HCT116 (cell line): ENCODE measurements around the gene CDC14A. TPM values are rescaled to one million over a fixed set of nuclear protein-coding genes. Genes with fewer than 3 reads are reported as not detected.

Source experiments
- ATAC-seq: fragments of 200-7000 bp; cut with Tn5 transposase; 2 replicates; pipeline ENCODE4 v1.9.1; 2020; ENCODE audit warnings: mild to moderate bottlenecking, moderate library complexity
- BruUV-seq: library from RNA; stranded (reverse); fragments of 400-500 nt; replicated peaks from 2 replicates; lab custom pipeline; 2021; lab: Mats Ljungman, UMichigan
- CTCF ChIA-PET: fragments of 300-600 bp; sonication (Branson Sonifier 250); formaldehyde crosslinking; loops from one replicate; lab custom pipeline; 2021; ENCODE audit warnings: antibody characterized with exemption; lab: Charles Lee
- POLR2A ChIA-PET: fragments of 300-600, 350-600 bp; sonication (Branson Sonifier 250); formaldehyde crosslinking; loops from one replicate; lab custom pipeline; 2021; ENCODE audit warnings: antibody characterized with exemption; lab: Charles Lee
- RAD21 ChIA-PET, 2 experiments: fragments of 300-600 bp; sonication (Branson Sonifier 250); formaldehyde crosslinking; loops; one replicate each; lab custom pipeline; 2023; ENCODE audit warnings: low total read pairs in 2 of 2; ENCODE audit not compliant: uncharacterized antibody in 2 of 2, unreplicated experiment in 2 of 2, low non-redundant PET in 1 of 2; lab: Charles Lee
- DNase-seq: peaks from one replicate; pipeline ENCODE4 v3.0.0-alpha.2; 2010; ENCODE audit warnings: low read depth, low spot score
- H2AFZ ChIP-seq: fragments of 200-600 bp; shearing (Covaris generic), sonication (generic); 2 replicates; pipeline ENCODE4 v1.6.1; 2017; ENCODE audit warnings: low read depth, mixed run types, mixed read lengths, antibody characterized with exemption, low read length; ENCODE audit not compliant: poor library complexity, severe bottlenecking
- H3K27ac ChIP-seq: 2 replicates; pipeline ENCODE4 v1.5.1; 2012; ENCODE audit warnings: low read depth, low read length
- H3K27me3 ChIP-seq: fragments of 200-600 bp; sonication (generic); 2 replicates; pipeline ENCODE4 v1.6.1; 2016; ENCODE audit warnings: mixed run types, low read length, mixed read lengths; ENCODE audit not compliant: insufficient read depth
- H3K36me3 ChIP-seq, 2 experiments: fragments of 200-500 bp in 1 of 2; fragments of 200-600 bp in 1 of 2; sonication (Bioruptor generic) in 1 of 2; sonication (generic) in 1 of 2; 2 replicates each; pipeline versions ENCODE4 v1.5.1 to v1.6.1; 2014 to 2016; ENCODE audit warnings: low read length in 2 of 2, inconsistent platforms in 1 of 2, mixed read lengths in 1 of 2, mixed run types in 1 of 2; ENCODE audit not compliant: insufficient read depth in 2 of 2, control insufficient read depth in 1 of 2
- H3K4me1 ChIP-seq, 2 experiments: fragments of 200-600 bp in 1 of 2; sonication (generic) in 1 of 2; 2 replicates each; pipeline versions ENCODE4 v1.5.1 to v1.6.1; 2012 to 2017; ENCODE audit warnings: low read length in 2 of 2, inconsistent platforms in 1 of 2, mild to moderate bottlenecking in 1 of 2, mixed read lengths in 1 of 2, mixed run types in 1 of 2, moderate library complexity in 1 of 2; ENCODE audit not compliant: insufficient read depth in 2 of 2, control insufficient read depth in 1 of 2
- H3K4me2 ChIP-seq: fragments of 200-600 bp; sonication (generic); 2 replicates; pipeline ENCODE4 v1.6.1; 2017; ENCODE audit warnings: mixed run types, low read length, mixed read lengths
- H3K4me3 ChIP-seq, 2 experiments: fragments of 200-600 bp in 1 of 2; sonication (generic) in 1 of 2; replicated peaks in 1 of 2; 2 replicates each; pipeline ENCODE4 v1.5.1; 2011 to 2016; ENCODE audit warnings: low read length in 2 of 2, control low read depth in 1 of 2, low read depth in 1 of 2, mild to moderate bottlenecking in 1 of 2, mixed read lengths in 1 of 2, mixed run types in 1 of 2
- H3K79me2 ChIP-seq: fragments of 200-600 bp; sonication (generic); 2 replicates; pipeline ENCODE4 v1.6.1; 2017; ENCODE audit warnings: mild to moderate bottlenecking, mixed run types, low read length, moderate library complexity, mixed read lengths; ENCODE audit not compliant: insufficient read depth
- H3K9ac ChIP-seq: fragments of 200-600 bp; sonication (generic); 2 replicates; pipeline ENCODE4 v1.6.1; 2016; ENCODE audit warnings: low read length, mixed read lengths
- H3K9me2 ChIP-seq: fragments of 200-600 bp; sonication (generic), shearing (Covaris generic); 2 replicates; pipeline ENCODE4 v1.6.1; 2017; ENCODE audit warnings: mixed run types, mild to moderate bottlenecking, moderate library complexity; ENCODE audit not compliant: insufficient read depth
- H3K9me3 ChIP-seq, 2 experiments: fragments of 200-500 bp in 1 of 2; fragments of 200-600 bp in 1 of 2; sonication (Bioruptor generic) in 1 of 2; sonication (generic) in 1 of 2; 2 replicates each; pipeline ENCODE4 v1.6.1; 2014 to 2017; ENCODE audit warnings: low read length in 2 of 2, mixed read lengths in 2 of 2, inconsistent platforms in 1 of 2, low read depth in 1 of 2, mild to moderate bottlenecking in 1 of 2, mixed run types in 1 of 2, moderate library complexity in 1 of 2; ENCODE audit not compliant: control insufficient read depth in 1 of 2, insufficient read depth in 1 of 2
- H4K20me1 ChIP-seq: fragments of 200-600 bp; sonication (generic), shearing (Covaris generic); 2 replicates; pipeline ENCODE4 v1.6.1; 2017; ENCODE audit warnings: mixed run types, mild to moderate bottlenecking, moderate library complexity; ENCODE audit not compliant: insufficient read depth
- ATF3 ChIP-seq: IDR thresholded peaks from 2 replicates; pipeline ENCODE4 v1.6.1; 2012
- CBX3 ChIP-seq: IDR thresholded peaks from 2 replicates; pipeline ENCODE4 v1.6.1; 2012; ENCODE audit warnings: low read depth
- ELF1 ChIP-seq: IDR thresholded peaks from 2 replicates; pipeline ENCODE4 v1.6.1; 2012; ENCODE audit warnings: low read depth, borderline replicate concordance
- EZH2 ChIP-seq: fragments of 200-600 bp; sonication (generic); IDR thresholded peaks from 2 replicates; pipeline ENCODE4 v1.6.1; 2017; ENCODE audit warnings: antibody characterized with exemption, mixed run types
- FOSL1 ChIP-seq: IDR thresholded peaks from 2 replicates; pipeline ENCODE4 v1.6.1; 2012; ENCODE audit warnings: low read depth
- JUND ChIP-seq: IDR thresholded peaks from 2 replicates; pipeline ENCODE4 v1.6.1; 2012
- POLR2A ChIP-seq: IDR thresholded peaks from 2 replicates; pipeline ENCODE4 v1.7.0; 2011; ENCODE audit warnings: borderline replicate concordance; ENCODE audit not compliant: insufficient read depth, insufficient read length; ENCODE audit errors: extremely low read depth
- POLR2AphosphoS5 ChIP-seq: IDR thresholded peaks from 2 replicates; pipeline ENCODE4 v1.6.1; 2011; ENCODE audit warnings: mild to moderate bottlenecking, low read depth, low read length, moderate library complexity
- RAD21 ChIP-seq: IDR thresholded peaks from 2 replicates; pipeline ENCODE4 v1.6.1; 2012; ENCODE audit warnings: low read depth, mild to moderate bottlenecking
- SP1 ChIP-seq: IDR thresholded peaks from 2 replicates; pipeline ENCODE4 v1.6.1; 2012; ENCODE audit warnings: low read depth
- TCF7L2 ChIP-seq: IDR thresholded peaks from 2 replicates; pipeline ENCODE4 v1.7.0; 2011; ENCODE audit warnings: borderline replicate concordance, inconsistent platforms; ENCODE audit not compliant: insufficient read depth, insufficient read length; ENCODE audit errors: extremely low read depth
- YY1 ChIP-seq: IDR thresholded peaks from 2 replicates; pipeline ENCODE4 v1.6.1; 2011; ENCODE audit warnings: low read length, low read depth, moderate library complexity, mild to moderate bottlenecking; ENCODE audit not compliant: insufficient replicate concordance; ENCODE audit errors: extremely low read depth
- ZBTB33 ChIP-seq: IDR thresholded peaks from 2 replicates; pipeline ENCODE4 v1.6.1; 2011; ENCODE audit warnings: mild to moderate bottlenecking, low read length, moderate library complexity; ENCODE audit not compliant: insufficient replicate concordance; ENCODE audit errors: extremely low read depth
- ZFX ChIP-seq: fragments of 450-650 bp; IDR thresholded peaks from 2 replicates; pipeline ENCODE4 v1.6.1; 2017
- intact Hi-C: fragments of 100-400 bp; cut with micrococcal nuclease; formaldehyde crosslinking; loops from 2 replicates; pipeline ENCODE4 v1.10.0; 2022
- total RNA-seq: library from RNA; stranded (reverse); gene quantifications from one replicate; pipeline ENCODE4 v1.2.1, GENCODE V29; 2021; ENCODE audit not compliant: unreplicated experiment

CDC14A gene
- total RNA-seq, 1 experiment from 2014 or later: 5.1 TPM

GRCh38 chr1:100362821-100363466, 10.6 kb downstream of the CDC14A start:
- no TSS peak for BruUV-seq
- DNase-seq: no peak
- Histone ChIP-seq H3K9me2 (no peaks in the 10 kb centered on the region), H3K27me3 (no peaks in the 10 kb centered on the region), H3K4me3 (no peak overlapping the region), H2AFZ (no peak overlapping the region), H3K9me3 (no peaks in the 10 kb centered on the region), H4K20me1 (no peaks in the 10 kb centered on the region), H3K9ac (no peak overlapping the region), H3K36me3 (no peaks in the 10 kb centered on the region), H3K4me1 (peaks cover 14 to 23% of the 10 kb centered on the region in 2 experiments; a peak in 3 of 4 replicates), H3K27ac (no peak overlapping the region), H3K79me2 (no peaks in the 10 kb centered on the region), H3K4me2 (no peak overlapping the region)
- no peak for ATAC-seq
- TF ChIP-seq ATF3 (no peak), YY1 (no peak), POLR2AphosphoS5 (no peak), POLR2A (no peak), ZFX (no peak), EZH2 (no peak), ELF1 (no peak), RAD21 (no peak), FOSL1 (no peak), CBX3 (no peak), TCF7L2 (no peak), SP1 (no peak), ZBTB33 (no peak), JUND (no peak)
- ChIA-PET RAD21 (no interaction called here), CTCF (no interaction called here), POLR2A (interaction anchor here (1.2 kb wide), 1 partner anchor 9 kb away, joined by 5 read pairs; no protein-coding TSS in a partner anchor)
- intact Hi-C loops: no loop called here
